ENCODE results near the gene ZNF77. TPM values are rescaled to one million over a fixed set of nuclear protein-coding genes. Genes with fewer than 3 reads are reported as not detected.

Gene ZNF77
- total RNA-seq, 2 donors from 2014 or later = 1.2 to 4.6 TPM

DNA sequence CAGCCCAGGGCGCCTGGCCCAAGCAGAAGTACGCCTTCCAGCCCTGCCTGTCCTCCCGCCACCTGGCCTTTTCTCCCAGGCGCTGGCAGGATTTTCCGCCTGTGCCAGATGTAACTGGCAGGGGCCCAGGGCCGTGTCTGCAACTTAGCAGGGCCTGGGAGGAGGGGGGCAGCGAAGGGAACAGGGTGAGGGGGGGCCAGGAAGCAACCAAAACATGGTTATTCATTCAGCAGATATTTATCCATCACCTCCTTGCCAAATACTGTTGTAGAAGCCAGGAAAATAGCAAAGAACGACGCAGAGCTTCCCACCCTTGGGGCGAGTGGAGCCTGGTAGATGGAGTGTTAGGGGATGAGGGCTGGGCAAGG lies 38.2 kb upstream of the ZNF77 start:
- H3K4me3 ChIP-seq = peak overlapping the region; percentile 70
- H3K27me3 ChIP-seq (replicated peaks; ENCODE audit: insufficient read depth) = no peaks in the 10 kb centered on the region
- H3K9me3 ChIP-seq = no peaks in the 10 kb centered on the region
- peak; percentile 92 for ATAC-seq (ENCODE audit: insufficient number of reproducible peaks, low FRiP score, low read depth)
- H3K36me3 ChIP-seq = no peaks in the 10 kb centered on the region
- no peak for TF ChIP-seq CTCF (IDR thresholded peaks at IDR 0.05)
- H3K4me1 ChIP-seq (ENCODE audit: control insufficient read depth in 1 of 2, low read depth in 2 of 2) = peaks cover 15 to 33% of the 10 kb centered on the region in 2 donors
- DNase-seq (ENCODE audit: low spot score) = peak; percentile 92
- peak overlapping the region; percentile 91 to 98 for H3K27ac ChIP-seq

DNA sequence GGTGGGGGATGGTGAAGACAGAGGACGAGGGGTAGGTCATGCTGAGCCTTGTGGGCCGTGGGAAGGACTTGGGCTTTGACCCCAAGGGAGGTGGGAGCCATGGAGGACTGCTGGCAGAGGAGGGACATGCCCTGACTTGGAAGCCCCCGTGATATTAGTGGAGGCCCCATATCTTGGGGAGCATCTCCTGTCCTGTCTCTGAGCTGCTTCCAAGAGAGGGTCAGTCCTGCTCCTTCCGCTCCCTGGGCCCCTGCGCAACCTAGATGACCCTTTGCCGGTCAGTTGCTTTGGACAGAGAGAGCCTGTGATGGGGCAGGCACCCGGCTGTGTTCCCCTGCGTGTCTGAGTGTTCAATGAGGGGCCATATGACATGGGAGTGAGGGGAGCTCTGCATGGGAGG lies 37.8 kb upstream of the ZNF77 start:
- peak overlapping the region; percentile 79 to 98 for H3K27ac ChIP-seq
- H3K27me3 ChIP-seq (replicated peaks; ENCODE audit: insufficient read depth) = no peaks in the 10 kb centered on the region
- H3K9me3 ChIP-seq = no peaks in the 10 kb centered on the region
- peak overlapping the region; percentile 70 for H3K4me3 ChIP-seq
- DNase-seq (ENCODE audit: low spot score) (no peak), ATAC-seq (ENCODE audit: insufficient number of reproducible peaks, low FRiP score, low read depth) (no peak)
- peaks cover 19 to 37% of the 10 kb centered on the region in 2 donors for H3K4me1 ChIP-seq (ENCODE audit: control insufficient read depth in 1 of 2, low read depth in 2 of 2)
- no peaks in the 10 kb centered on the region for H3K36me3 ChIP-seq
- TF ChIP-seq CTCF (IDR thresholded peaks at IDR 0.05) = no peak

DNA sequence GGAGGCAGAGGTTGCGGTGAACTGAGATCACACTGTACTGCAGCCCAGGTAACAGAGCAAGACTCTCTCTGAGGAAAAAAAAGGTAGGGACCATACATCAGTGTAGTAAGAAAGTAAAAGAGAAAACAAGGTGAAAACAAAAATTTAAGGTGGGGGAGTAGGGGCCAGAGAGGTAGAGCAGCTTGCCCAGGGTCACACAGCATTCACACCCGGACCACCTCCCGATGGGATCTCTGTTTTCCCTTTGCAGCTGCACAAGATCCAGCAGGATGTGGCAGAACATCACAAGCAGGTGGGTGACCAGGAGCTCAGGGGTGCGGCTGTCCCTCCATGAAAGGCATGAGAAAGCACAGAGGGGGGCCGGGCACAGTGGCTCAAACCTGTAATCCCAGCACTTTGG lies 37.1 kb upstream of the ZNF77 start:
- H3K27ac ChIP-seq = peak overlapping the region in 1 of 2 donors; percentile 98
- H3K36me3 ChIP-seq = no peaks in the 10 kb centered on the region
- no peaks in the 10 kb centered on the region for H3K9me3 ChIP-seq
- ATAC-seq (ENCODE audit: insufficient number of reproducible peaks, low FRiP score, low read depth) = no peak
- H3K4me1 ChIP-seq (ENCODE audit: control insufficient read depth in 1 of 2, low read depth in 2 of 2) = peaks cover 21 to 42% of the 10 kb centered on the region in 2 donors
- no peaks in the 10 kb centered on the region for H3K27me3 ChIP-seq (replicated peaks; ENCODE audit: insufficient read depth)
- no peak for TF ChIP-seq CTCF (IDR thresholded peaks at IDR 0.05)
- DNase-seq (ENCODE audit: low spot score) = no peak
- no peak overlapping the region for H3K4me3 ChIP-seq

DNA sequence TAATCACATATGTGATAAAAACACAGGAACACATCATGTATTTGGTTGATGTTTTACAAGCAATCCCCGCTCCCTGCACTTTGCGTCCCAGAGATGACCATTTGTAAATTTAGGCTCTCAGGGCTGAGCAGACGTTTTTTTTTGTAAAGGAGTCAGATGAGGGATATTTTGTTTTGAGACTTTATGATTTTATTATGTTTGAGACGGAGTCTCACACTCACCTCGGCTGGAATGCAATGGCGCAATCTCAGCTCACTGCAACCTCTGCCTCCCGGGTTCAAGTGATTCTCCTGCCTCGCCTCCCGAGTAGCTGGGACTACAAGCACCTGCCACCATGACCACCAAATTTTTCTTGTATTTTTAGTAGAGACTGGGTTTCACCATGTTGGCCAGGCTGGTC lies 34.0 kb upstream of the ZNF77 start:
- no peak for DNase-seq (ENCODE audit: low spot score)
- no peaks in the 10 kb centered on the region for H3K9me3 ChIP-seq
- no peak for ATAC-seq (ENCODE audit: insufficient number of reproducible peaks, low FRiP score, low read depth)
- H3K27me3 ChIP-seq (replicated peaks; ENCODE audit: insufficient read depth) = no peaks in the 10 kb centered on the region
- no peak overlapping the region for H3K4me3 ChIP-seq
- no peaks in the 10 kb centered on the region for H3K36me3 ChIP-seq
- TF ChIP-seq CTCF (IDR thresholded peaks at IDR 0.05) = no peak
- peak overlapping the region in 1 of 2 donors; percentile 41 for H3K27ac ChIP-seq
- peaks cover 33 to 40% of the 10 kb centered on the region in 2 donors for H3K4me1 ChIP-seq (ENCODE audit: control insufficient read depth in 1 of 2, low read depth in 2 of 2)

- Histone ChIP-seq H3K4me3 (no peak overlapping the region), H3K27ac (peak overlapping the region in 1 of 2 donors; percentile 41), H3K4me1 (ENCODE audit: control insufficient read depth in 1 of 2, low read depth in 2 of 2) (peaks cover 30 to 35% of the 10 kb centered on the region in 2 donors), H3K9me3 (no peaks in the 10 kb centered on the region), H3K27me3 (replicated peaks; ENCODE audit: insufficient read depth) (no peaks in the 10 kb centered on the region), H3K36me3 (no peaks in the 10 kb centered on the region)
- TF ChIP-seq CTCF (IDR thresholded peaks at IDR 0.05) = no peak
- no peak for ATAC-seq (ENCODE audit: insufficient number of reproducible peaks, low FRiP score, low read depth)
- no peak for DNase-seq (ENCODE audit: low spot score)
Observed at GRCh38 chr19:2978166-2978767, 33.5 kb upstream of the ZNF77 start.
